Loucy (cell line): Measurements from ENCODE around the gene RNF41.

Experiments
- H2AFZ ChIP-seq: fragments of 200-600 bp; sonication (generic); 2 replicates; pipeline ENCODE4 v1.6.0; 2016; ENCODE audit warnings: antibody characterized with exemption, mild to moderate bottlenecking, low read length, moderate library complexity
- H3F3A ChIP-seq: fragments of 200-600 bp; 2 replicates; pipeline ENCODE4 v1.6.0; 2016; ENCODE audit warnings: antibody characterized with exemption, low read depth, mild to moderate bottlenecking
- H3K27me3 ChIP-seq: fragments of 200-600 bp; sonication (generic); 2 replicates; pipeline ENCODE4 v1.6.1; 2014; ENCODE audit warnings: low read length, mild to moderate bottlenecking; ENCODE audit not compliant: insufficient read depth, poor library complexity, severe bottlenecking
- H3K36me3 ChIP-seq: fragments of 200-600 bp; sonication (generic); 2 replicates; pipeline ENCODE4 v1.6.1; 2016; ENCODE audit warnings: low read length; ENCODE audit not compliant: insufficient read depth
- H3K4me1 ChIP-seq: fragments of 200-600 bp; sonication (generic); 2 replicates; pipeline ENCODE4 v1.5.1; 2014; ENCODE audit warnings: low read length, mild to moderate bottlenecking; ENCODE audit not compliant: insufficient read depth, poor library complexity, severe bottlenecking
- H3K4me2 ChIP-seq: fragments of 200-600 bp; sonication (generic); 2 replicates; pipeline ENCODE4 v1.6.0; 2014; ENCODE audit warnings: antibody characterized with exemption, low read length, low read depth, mild to moderate bottlenecking; ENCODE audit not compliant: poor library complexity, severe bottlenecking
- H3K4me3 ChIP-seq: fragments of 200-600 bp; sonication (generic); 2 replicates; pipeline ENCODE4 v1.5.1; 2014; ENCODE audit warnings: low read length, mild to moderate bottlenecking, mixed read lengths; ENCODE audit not compliant: poor library complexity, severe bottlenecking
- H3K79me2 ChIP-seq: fragments of 200-600 bp; sonication (generic); 2 replicates; pipeline ENCODE4 v1.6.1; 2014; ENCODE audit warnings: low read length; ENCODE audit not compliant: insufficient read depth
- H3K9ac ChIP-seq: fragments of 200-600 bp; sonication (generic); 2 replicates; pipeline ENCODE4 v1.6.0; 2014; ENCODE audit warnings: mild to moderate bottlenecking, low read depth, low read length, moderate library complexity; ENCODE audit not compliant: poor library complexity, severe bottlenecking
- H3K9me2 ChIP-seq: fragments of 200-600 bp; sonication (generic); replicated peaks from 2 replicates; pipeline ENCODE4 v1.6.1; 2016; ENCODE audit warnings: low read depth, low read length, mixed read lengths
- H3K9me3 ChIP-seq: fragments of 200-600 bp; sonication (generic); 2 replicates; pipeline ENCODE4 v1.6.1; 2014; ENCODE audit warnings: mild to moderate bottlenecking, antibody characterized with exemption, low read length, low read depth; ENCODE audit not compliant: insufficient read depth
- H4K20me1 ChIP-seq: fragments of 200-600 bp; sonication (generic); 2 replicates; pipeline ENCODE4 v1.6.0; 2014; ENCODE audit warnings: antibody characterized with exemption, low read length, mild to moderate bottlenecking; ENCODE audit not compliant: insufficient read depth, poor library complexity, severe bottlenecking
- EZH2phosphoT487 ChIP-seq: fragments of 200-600 bp; IDR thresholded peaks from 2 replicates; pipeline ENCODE4 v1.6.1; 2018; ENCODE audit warnings: antibody characterized with exemption, mild to moderate bottlenecking, moderate library complexity, borderline replicate concordance
- TF ChIP-seq, protein P1 (sequence below): fragments of 200-600 bp; sonication (generic); conservative IDR thresholded peaks from 2 replicates; pipeline ENCODE4 v1.5.1; 2014; ENCODE audit warnings: mild to moderate bottlenecking, antibody characterized with exemption, low read length

Gene RNF41

DNA sequence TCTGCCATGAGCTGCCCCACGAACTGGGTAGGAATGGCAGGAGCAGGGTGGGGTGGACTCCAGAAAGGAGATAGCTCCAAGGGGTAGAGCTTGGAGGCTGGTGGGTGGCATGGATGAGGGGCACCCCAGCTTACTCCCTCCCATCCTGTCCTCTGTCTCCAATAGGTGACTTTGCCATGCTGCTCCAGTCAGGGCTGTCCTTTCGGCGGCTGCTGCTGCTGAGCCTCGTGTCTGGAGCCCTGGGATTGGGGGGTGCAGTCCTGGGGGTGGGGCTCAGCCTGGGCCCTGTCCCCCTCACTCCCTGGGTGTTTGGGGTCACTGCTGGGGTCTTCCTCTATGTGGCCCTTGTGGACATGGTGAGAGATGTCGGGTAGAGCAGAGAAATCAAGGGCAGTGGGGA lies 15.3 kb upstream of the RNF41 start:
- H2AFZ ChIP-seq: no peak overlapping the region
- H3K4me2 ChIP-seq: no peak overlapping the region
- H3K4me1 ChIP-seq: no peaks in the 10 kb centered on the region
- no peaks in the 10 kb centered on the region for H3K27me3 ChIP-seq
- TF ChIP-seq EZH2phosphoT487: no peak
- TF ChIP-seq, protein P1, sequence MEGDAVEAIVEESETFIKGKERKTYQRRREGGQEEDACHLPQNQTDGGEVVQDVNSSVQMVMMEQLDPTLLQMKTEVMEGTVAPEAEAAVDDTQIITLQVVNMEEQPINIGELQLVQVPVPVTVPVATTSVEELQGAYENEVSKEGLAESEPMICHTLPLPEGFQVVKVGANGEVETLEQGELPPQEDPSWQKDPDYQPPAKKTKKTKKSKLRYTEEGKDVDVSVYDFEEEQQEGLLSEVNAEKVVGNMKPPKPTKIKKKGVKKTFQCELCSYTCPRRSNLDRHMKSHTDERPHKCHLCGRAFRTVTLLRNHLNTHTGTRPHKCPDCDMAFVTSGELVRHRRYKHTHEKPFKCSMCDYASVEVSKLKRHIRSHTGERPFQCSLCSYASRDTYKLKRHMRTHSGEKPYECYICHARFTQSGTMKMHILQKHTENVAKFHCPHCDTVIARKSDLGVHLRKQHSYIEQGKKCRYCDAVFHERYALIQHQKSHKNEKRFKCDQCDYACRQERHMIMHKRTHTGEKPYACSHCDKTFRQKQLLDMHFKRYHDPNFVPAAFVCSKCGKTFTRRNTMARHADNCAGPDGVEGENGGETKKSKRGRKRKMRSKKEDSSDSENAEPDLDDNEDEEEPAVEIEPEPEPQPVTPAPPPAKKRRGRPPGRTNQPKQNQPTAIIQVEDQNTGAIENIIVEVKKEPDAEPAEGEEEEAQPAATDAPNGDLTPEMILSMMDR: no peak
- no peaks in the 10 kb centered on the region for H3F3A ChIP-seq
- no peaks in the 10 kb centered on the region for H3K9me2 ChIP-seq
- H3K36me3 ChIP-seq: peaks cover 15% of the 10 kb centered on the region; the same call in 1 of the 2 replicates
- H3K9ac ChIP-seq: no peak overlapping the region
- no peak overlapping the region for H3K4me3 ChIP-seq
- H3K9me3 ChIP-seq: no peaks in the 10 kb centered on the region
- no peaks in the 10 kb centered on the region for H4K20me1 ChIP-seq
- H3K79me2 ChIP-seq: no peaks in the 10 kb centered on the region

DNA sequence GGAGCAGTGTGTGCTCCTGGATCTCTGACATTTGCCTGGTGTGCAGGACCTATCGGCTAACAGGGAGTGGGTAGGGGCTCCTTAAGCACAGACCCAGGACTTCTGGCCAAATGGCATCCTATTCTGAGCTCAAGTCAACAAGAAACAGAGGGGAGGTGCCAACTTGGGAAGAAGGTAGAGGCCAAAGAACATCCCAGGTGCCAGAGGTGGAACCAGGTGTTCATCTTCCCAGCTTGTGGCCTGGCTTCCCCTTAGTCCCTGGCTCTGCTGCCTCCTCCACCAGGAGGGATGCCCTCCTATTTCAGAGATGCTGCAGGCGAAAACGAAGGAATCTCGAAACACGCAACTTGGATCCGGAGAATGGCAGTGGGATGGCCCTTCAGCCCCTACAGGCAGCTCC lies 14.4 kb upstream of the RNF41 start:
- H3K9ac ChIP-seq: no peak overlapping the region
- H3K27me3 ChIP-seq: no peaks in the 10 kb centered on the region
- no peaks in the 10 kb centered on the region for H3K4me1 ChIP-seq
- H4K20me1 ChIP-seq: no peaks in the 10 kb centered on the region
- H3K9me3 ChIP-seq: no peaks in the 10 kb centered on the region
- no peaks in the 10 kb centered on the region for H3F3A ChIP-seq
- TF ChIP-seq EZH2phosphoT487: no peak
- TF ChIP-seq, protein P1: no peak
- no peaks in the 10 kb centered on the region for H3K79me2 ChIP-seq
- H3K36me3 ChIP-seq: peaks cover 8% of the 10 kb centered on the region; the same call in 1 of the 2 replicates
- no peak overlapping the region for H3K4me2 ChIP-seq
- H3K4me3 ChIP-seq: no peak overlapping the region
- H2AFZ ChIP-seq: no peak overlapping the region
- H3K9me2 ChIP-seq: no peaks in the 10 kb centered on the region

DNA sequence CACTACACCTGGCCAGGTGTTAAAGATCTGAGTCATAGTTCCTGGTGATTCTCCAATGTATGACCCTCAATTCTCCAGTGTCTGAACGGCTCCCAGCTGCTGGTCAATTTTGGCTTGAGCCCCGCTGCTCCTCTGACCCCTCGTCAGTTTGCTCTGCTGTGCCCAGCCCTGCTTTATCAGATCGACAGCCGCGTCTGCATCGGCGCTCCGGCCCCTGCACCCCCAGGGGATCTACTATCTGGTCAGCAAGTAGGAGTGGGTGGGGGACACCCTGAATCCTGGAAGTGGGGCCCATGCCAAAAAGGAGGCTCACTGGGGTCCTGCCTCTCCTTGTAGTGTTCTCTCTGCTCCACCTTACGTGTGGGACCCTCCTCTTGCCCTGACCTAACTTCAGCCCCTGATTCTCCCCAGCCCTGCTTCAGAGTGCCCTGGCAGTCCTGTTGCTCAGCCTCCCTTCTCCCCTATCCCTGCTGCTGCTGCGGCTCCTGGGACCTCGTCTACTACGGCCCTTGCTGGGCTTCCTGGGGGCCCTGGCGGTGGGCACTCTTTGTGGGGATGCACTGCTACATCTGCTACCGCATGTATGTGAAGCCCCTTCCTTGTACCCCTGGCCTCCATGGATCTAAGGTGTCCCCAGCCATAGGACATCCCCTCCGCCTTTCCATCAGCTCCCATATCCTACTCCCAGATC lies 13.2 kb upstream of the RNF41 start:
- H3K79me2 ChIP-seq: no peaks in the 10 kb centered on the region
- no peak overlapping the region for H2AFZ ChIP-seq
- H3K4me1 ChIP-seq: no peaks in the 10 kb centered on the region
- H3K27me3 ChIP-seq: no peaks in the 10 kb centered on the region
- H3K36me3 ChIP-seq: peaks cover 3% of the 10 kb centered on the region; the same call in 1 of the 2 replicates
- no peaks in the 10 kb centered on the region for H3K9me2 ChIP-seq
- no peak overlapping the region for H3K9ac ChIP-seq
- no peaks in the 10 kb centered on the region for H3K9me3 ChIP-seq
- TF ChIP-seq EZH2phosphoT487: no peak
- TF ChIP-seq, protein P1: no peak
- H3F3A ChIP-seq: no peaks in the 10 kb centered on the region
- H4K20me1 ChIP-seq: no peaks in the 10 kb centered on the region
- no peak overlapping the region for H3K4me3 ChIP-seq
- no peak overlapping the region for H3K4me2 ChIP-seq
